GM10266 (cell line): ENCODE measurements around the gene DHX35.

ENCODE experiments used
- DNase-seq: peaks from one replicate; pipeline ENCODE4 v3.0.0; 2012; ENCODE audit errors: extremely low spot score
- CTCF ChIP-seq: IDR thresholded peaks from 2 replicates; pipeline ENCODE4 v1.5.1; 2012; ENCODE audit warnings: mild to moderate bottlenecking, low read depth; ENCODE audit not compliant: control insufficient read depth, insufficient read depth; ENCODE audit errors: missing control alignments

Gene DHX35

GRCh38 chr20:38963745-38964144, 1.6 kb downstream of the DHX35 start:
- no peak for TF ChIP-seq CTCF
- no peak for DNase-seq

GRCh38 chr20:38965264-38965663, 3.1 kb downstream of the DHX35 start:
- DNase-seq = no peak
- TF ChIP-seq CTCF = no peak

- no peak for TF ChIP-seq CTCF
- DNase-seq = no peak
Observed at GRCh38 chr20:38968090-38968489, 5.9 kb downstream of the DHX35 start.

- no peak for DNase-seq
- no peak for TF ChIP-seq CTCF
Observed at GRCh38 chr20:38969708-38970107, 7.6 kb downstream of the DHX35 start.

- no peak for DNase-seq
- TF ChIP-seq CTCF = no peak
Observed at GRCh38 chr20:38970302-38970701, 8.2 kb downstream of the DHX35 start.

- no peak for DNase-seq
- no peak for TF ChIP-seq CTCF
Observed at GRCh38 chr20:38973107-38973506, 11.0 kb downstream of the DHX35 start.

- no peak for TF ChIP-seq CTCF
- no peak for DNase-seq
Observed at GRCh38 chr20:38973645-38974044, 11.5 kb downstream of the DHX35 start.
